Neural progenitor cell (in vitro differentiated cells): ENCODE data around the gene NOTCH3. TPM values are rescaled to one million over a fixed set of nuclear protein-coding genes. Genes with fewer than 3 reads are reported as not detected.

Experiments used
- DNase-seq: peaks from one replicate; pipeline ENCODE4 v3.0.0-alpha.2; 2016; ENCODE audit warnings: low spot score
- H2AFZ ChIP-seq: fragments of 200-600 bp; sonication (generic); replicated peaks from 2 replicates; pipeline ENCODE4 v1.6.1; 2016; ENCODE audit warnings: antibody characterized with exemption
- H3F3A ChIP-seq: fragments of 200-600 bp; sonication (generic); 2 replicates; pipeline ENCODE4 v1.6.1; 2016; ENCODE audit warnings: antibody characterized with exemption, low read depth
- H3K27ac ChIP-seq: fragments of 200-600 bp; sonication (generic); 2 replicates; pipeline ENCODE4 v1.5.1; 2016; ENCODE audit warnings: mild to moderate bottlenecking
- H3K27me3 ChIP-seq: fragments of 200-600 bp; sonication (generic); 2 replicates; pipeline ENCODE4 v1.6.1; 2016; ENCODE audit warnings: mild to moderate bottlenecking, moderate library complexity
- H3K36me3 ChIP-seq: fragments of 200-600 bp; sonication (generic); 2 replicates; pipeline ENCODE4 v1.5.1; 2016
- H3K4me1 ChIP-seq: fragments of 200-600 bp; sonication (generic); 2 replicates; pipeline ENCODE4 v1.6.1; 2016; ENCODE audit warnings: mixed run types
- H3K4me2 ChIP-seq: fragments of 200-600 bp; sonication (generic); 2 replicates; pipeline ENCODE4 v1.6.1; 2016
- H3K4me3 ChIP-seq: fragments of 200-600 bp; sonication (generic); 2 replicates; pipeline ENCODE4 v1.5.1; 2016
- H3K79me2 ChIP-seq: fragments of 200-600 bp; sonication (generic); 2 replicates; pipeline ENCODE4 v1.6.1; 2016; ENCODE audit warnings: low read depth
- H3K9ac ChIP-seq: fragments of 200-600 bp; sonication (generic); 2 replicates; pipeline ENCODE4 v1.6.1; 2016
- H3K9me3 ChIP-seq: fragments of 200-600 bp; sonication (generic); 2 replicates; pipeline ENCODE4 v1.5.1; 2016; ENCODE audit warnings: low read depth
- H4K20me1 ChIP-seq: fragments of 200-600 bp; sonication (generic); 2 replicates; pipeline ENCODE4 v1.6.1; 2016; ENCODE audit warnings: low read depth
- H3K27ac Mint-ChIP-seq: 3 replicates; pipeline ENCODE4 v1.8.0; 2021; ENCODE audit warnings: mixed read lengths
- H3K27me3 Mint-ChIP-seq: 2 replicates; pipeline ENCODE4 v1.8.0; 2022; ENCODE audit warnings: low read depth, mild to moderate bottlenecking, inconsistent platforms, moderate library complexity, mixed read lengths; ENCODE audit not compliant: insufficient read depth
- H3K36me3 Mint-ChIP-seq: 3 replicates; pipeline ENCODE4 v1.8.0; 2021; ENCODE audit warnings: mixed read lengths
- H3K4me1 Mint-ChIP-seq: 3 replicates; pipeline ENCODE4 v1.8.0; 2021; ENCODE audit warnings: mixed read lengths
- H3K4me3 Mint-ChIP-seq: 3 replicates; pipeline ENCODE4 v1.8.0; 2021; ENCODE audit warnings: mild to moderate bottlenecking, moderate library complexity, mixed read lengths
- H3K9me3 Mint-ChIP-seq: 3 replicates; pipeline ENCODE4 v1.8.0; 2020; ENCODE audit warnings: mixed read lengths
- CTCF ChIP-seq: fragments of 200-600 bp; sonication (generic); IDR thresholded peaks from 2 replicates; pipeline ENCODE4 v1.5.1; 2017; ENCODE audit warnings: antibody characterized with exemption, mild to moderate bottlenecking
- EZH2 ChIP-seq: fragments of 200-600 bp; sonication (generic); IDR thresholded peaks from 2 replicates; pipeline ENCODE4 v1.6.1; 2017; ENCODE audit warnings: antibody characterized with exemption, mild to moderate bottlenecking, moderate library complexity
- EZH2phosphoT487 ChIP-seq: fragments of 200-600 bp; sonication (generic); IDR thresholded peaks from 2 replicates; pipeline ENCODE4 v1.6.1; 2017; ENCODE audit warnings: antibody characterized with exemption
- total RNA-seq: library from RNA; depleted of rRNA; stranded (reverse); fragments of >200 nt; gene quantifications from 2 replicates; pipeline ENCODE4 v1.2.3, GENCODE V29; 2015; ENCODE audit warnings: low replicate concordance

NOTCH3 gene
- total RNA-seq, 1 donor from 2014 or later, result 17.1 TPM

GRCh38 chr19:15118789-15119494 is 81.9 kb downstream of the NOTCH3 start:
- H3K4me1 Mint-ChIP-seq, result peaks cover under 1% of the 10 kb centered on the region
- Histone ChIP-seq H2AFZ (no peak overlapping the region), H3K4me3 (no peak overlapping the region), H3K4me2 (no peak overlapping the region), H4K20me1 (peaks cover 3% of the 10 kb centered on the region), H3K4me1 (no peaks in the 10 kb centered on the region), H3K36me3 (no peaks in the 10 kb centered on the region), H3K27ac (no peak overlapping the region), H3F3A (peaks cover 14% of the 10 kb centered on the region), H3K27me3 (no peaks in the 10 kb centered on the region), H3K79me2 (peaks cover 9% of the 10 kb centered on the region), H3K9ac (no peak overlapping the region), H3K9me3 (no peaks in the 10 kb centered on the region)
- no peaks in the 10 kb centered on the region for H3K9me3 Mint-ChIP-seq
- H3K27ac Mint-ChIP-seq, result no peak overlapping the region
- H3K36me3 Mint-ChIP-seq, result peaks cover 29% of the 10 kb centered on the region
- H3K4me3 Mint-ChIP-seq, result no peak overlapping the region
- TF ChIP-seq EZH2, result no peak
- no peak for TF ChIP-seq EZH2phosphoT487
- no peak for TF ChIP-seq CTCF
- no peaks in the 10 kb centered on the region for H3K27me3 Mint-ChIP-seq
- DNase-seq, result no peak

GRCh38 chr19:15118248-15118647 is 82.5 kb downstream of the NOTCH3 start:
- Mint-ChIP-seq H3K27ac (no peak overlapping the region), H3K27me3 (no peaks in the 10 kb centered on the region), H3K4me1 (no peaks in the 10 kb centered on the region), H3K36me3 (peaks cover 29% of the 10 kb centered on the region), H3K4me3 (no peak overlapping the region), H3K9me3 (no peaks in the 10 kb centered on the region)
- no peaks in the 10 kb centered on the region for H3K36me3 ChIP-seq
- no peaks in the 10 kb centered on the region for H4K20me1 ChIP-seq
- peaks cover 20% of the 10 kb centered on the region for H3F3A ChIP-seq
- H3K9ac ChIP-seq, result no peak overlapping the region
- no peaks in the 10 kb centered on the region for H3K4me1 ChIP-seq
- no peak for TF ChIP-seq EZH2
- no peak for TF ChIP-seq CTCF
- no peak for TF ChIP-seq EZH2phosphoT487
- no peak overlapping the region for H3K27ac ChIP-seq
- no peaks in the 10 kb centered on the region for H3K27me3 ChIP-seq
- no peak overlapping the region for H3K4me2 ChIP-seq
- H3K4me3 ChIP-seq, result no peak overlapping the region
- H2AFZ ChIP-seq, result no peak overlapping the region
- peaks cover 2% of the 10 kb centered on the region for H3K79me2 ChIP-seq
- DNase-seq, result no peak
- H3K9me3 ChIP-seq, result no peaks in the 10 kb centered on the region

- peaks cover 30% of the 10 kb centered on the region for H3K36me3 Mint-ChIP-seq
- no peaks in the 10 kb centered on the region for H3K9me3 ChIP-seq
- no peaks in the 10 kb centered on the region for H3K4me1 Mint-ChIP-seq
- H3K27me3 Mint-ChIP-seq, result no peaks in the 10 kb centered on the region
- H3K4me1 ChIP-seq, result no peaks in the 10 kb centered on the region
- no peaks in the 10 kb centered on the region for H3K9me3 Mint-ChIP-seq
- DNase-seq, result no peak
- TF ChIP-seq EZH2phosphoT487 (no peak), CTCF (no peak), EZH2 (no peak)
- no peak overlapping the region for H2AFZ ChIP-seq
- H3K4me3 Mint-ChIP-seq, result no peak overlapping the region
- H3K27ac ChIP-seq, result no peak overlapping the region
- no peak overlapping the region for H3K9ac ChIP-seq
- no peak overlapping the region for H3K4me2 ChIP-seq
- H4K20me1 ChIP-seq, result no peaks in the 10 kb centered on the region
- H3K27ac Mint-ChIP-seq, result no peak overlapping the region
- H3F3A ChIP-seq, result peaks cover 30% of the 10 kb centered on the region
- no peaks in the 10 kb centered on the region for H3K27me3 ChIP-seq
- peaks cover 3% of the 10 kb centered on the region for H3K36me3 ChIP-seq
- H3K4me3 ChIP-seq, result no peak overlapping the region
- H3K79me2 ChIP-seq, result no peaks in the 10 kb centered on the region
Observed at GRCh38 chr19:15116856-15117255, 83.9 kb downstream of the NOTCH3 start.
